ENCODE measurements around the gene CFAP126. TPM values are rescaled to one million over a fixed set of nuclear protein-coding genes. Genes with fewer than 3 reads are reported as not detected.
"Not testable (repeated sequence)": the region's sequence is repeated elsewhere in the genome, so short reads cannot be mapped to it uniquely, and the experiment has no call there.

The CFAP126 gene
- total and polyA plus RNA-seq, 10 donors = not detected

DNA sequence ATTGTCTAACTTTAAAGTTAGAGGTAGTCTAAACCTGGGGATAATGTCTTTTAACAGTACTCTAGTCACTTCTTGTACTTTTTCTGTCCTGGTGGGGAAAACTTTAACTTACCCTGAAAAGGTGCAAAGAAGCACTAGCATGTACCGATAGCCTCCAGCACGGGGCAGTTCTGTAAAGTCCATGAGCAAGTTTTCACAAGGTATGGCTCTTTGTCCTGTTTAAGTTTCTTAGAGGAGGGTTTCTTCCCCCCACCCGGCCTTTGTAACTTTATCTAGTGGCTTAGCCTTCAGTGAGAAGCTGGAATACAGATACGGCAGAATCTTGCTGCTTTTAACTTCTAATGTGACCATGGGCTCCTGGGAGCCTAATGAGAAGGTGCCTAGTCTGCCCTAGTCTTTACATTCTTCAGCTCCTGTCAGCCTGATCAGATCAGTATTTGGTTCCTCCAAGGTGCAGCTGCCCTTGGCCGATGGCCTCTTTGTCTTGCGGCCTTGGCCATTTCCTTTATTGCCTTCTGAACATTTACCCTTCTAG is 39.8 kb upstream of the CFAP126 start:
- Histone ChIP-seq H3K36me3 (peaks cover 0 to 7% (median 0%) of the 10 kb centered on the region in 6 donors), H3K27ac (no peak overlapping the region), H3K4me1 (peaks cover 0 to 27% (median 6%) of the 10 kb centered on the region in 6 donors), H3K9me3 (no peaks in the 10 kb centered on the region), H3K4me3 (no peak overlapping the region), H3K27me3 (replicated peaks in 1 of 7) (peaks cover 0 to 4% (median 0%) of the 10 kb centered on the region in 7 donors)
- DNase-seq = no peak
- no peak for TF ChIP-seq POLR2A (IDR thresholded peaks at IDR 0.05)
- TF ChIP-seq, protein P1, sequence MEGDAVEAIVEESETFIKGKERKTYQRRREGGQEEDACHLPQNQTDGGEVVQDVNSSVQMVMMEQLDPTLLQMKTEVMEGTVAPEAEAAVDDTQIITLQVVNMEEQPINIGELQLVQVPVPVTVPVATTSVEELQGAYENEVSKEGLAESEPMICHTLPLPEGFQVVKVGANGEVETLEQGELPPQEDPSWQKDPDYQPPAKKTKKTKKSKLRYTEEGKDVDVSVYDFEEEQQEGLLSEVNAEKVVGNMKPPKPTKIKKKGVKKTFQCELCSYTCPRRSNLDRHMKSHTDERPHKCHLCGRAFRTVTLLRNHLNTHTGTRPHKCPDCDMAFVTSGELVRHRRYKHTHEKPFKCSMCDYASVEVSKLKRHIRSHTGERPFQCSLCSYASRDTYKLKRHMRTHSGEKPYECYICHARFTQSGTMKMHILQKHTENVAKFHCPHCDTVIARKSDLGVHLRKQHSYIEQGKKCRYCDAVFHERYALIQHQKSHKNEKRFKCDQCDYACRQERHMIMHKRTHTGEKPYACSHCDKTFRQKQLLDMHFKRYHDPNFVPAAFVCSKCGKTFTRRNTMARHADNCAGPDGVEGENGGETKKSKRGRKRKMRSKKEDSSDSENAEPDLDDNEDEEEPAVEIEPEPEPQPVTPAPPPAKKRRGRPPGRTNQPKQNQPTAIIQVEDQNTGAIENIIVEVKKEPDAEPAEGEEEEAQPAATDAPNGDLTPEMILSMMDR (IDR thresholded peaks at IDR 0.05 in 8 of 11, conservative IDR thresholded peaks at IDR 0.05 in 3 of 11) = no peak
- TF ChIP-seq POLR2AphosphoS5 (IDR thresholded peaks at IDR 0.05) = no peak
- intact Hi-C loops (cut with DNase I; ENCODE audit: low total_unique reads) = no loop called here
- WGBS, 5 donors = 74 to 88% (median 84%) methylated on average over 6 of the region's 6 CpGs

GRCh38 chr1:161406551-161406950 is 38.9 kb upstream of the CFAP126 start:
- DNase-seq; H3K27ac ChIP-seq; H3K27me3 ChIP-seq (replicated peaks in 1 of 7); intact Hi-C loops (cut with DNase I; ENCODE audit: low total_unique reads); H3K36me3 ChIP-seq; H3K9me3 ChIP-seq; H3K4me3 ChIP-seq: not testable (repeated sequence)
- 93 to 98% (median 96%) methylated on average over 10 to 17 of the region's 17 CpGs for WGBS, 5 donors
- peaks cover 0 to 30% (median 7%) of the 10 kb centered on the region in 6 donors for H3K4me1 ChIP-seq

- H3K36me3 ChIP-seq = peaks cover 0 to 7% (median 0%) of the 10 kb centered on the region in 6 donors
- intact Hi-C loops (cut with DNase I; ENCODE audit: low total_unique reads) = no loop called here
- no peak overlapping the region for H3K27ac ChIP-seq
- WGBS, 5 donors = 45 to 69% (median 61%) methylated on average over 11 of the region's 11 CpGs
- no peak for DNase-seq
- peaks cover 0 to 4% (median 0%) of the 10 kb centered on the region in 7 donors for H3K27me3 ChIP-seq (replicated peaks in 1 of 7)
- no peak overlapping the region for H3K4me3 ChIP-seq
- TF ChIP-seq POLR2A (IDR thresholded peaks at IDR 0.05) (no peak), POLR2AphosphoS5 (IDR thresholded peaks at IDR 0.05) (no peak)
- TF ChIP-seq, protein P1 (IDR thresholded peaks at IDR 0.05 in 8 of 11, conservative IDR thresholded peaks at IDR 0.05 in 3 of 11) = no peak
- H3K4me1 ChIP-seq = peaks cover 0 to 30% (median 15%) of the 10 kb centered on the region in 6 donors
- H3K9me3 ChIP-seq = no peaks in the 10 kb centered on the region
These were observed 36.4 kb upstream of the CFAP126 start for GRCh38 chr1:161404051-161404597.

GRCh38 chr1:161402446-161402845 is 34.8 kb upstream of the CFAP126 start:
- Histone ChIP-seq H3K27me3 (replicated peaks in 1 of 7) (peaks cover 0 to 4% (median 0%) of the 10 kb centered on the region in 7 donors), H3K4me3 (no peak overlapping the region), H3K27ac (no peak overlapping the region), H3K4me1 (peaks cover 0 to 33% (median 26%) of the 10 kb centered on the region in 6 donors), H3K36me3 (peaks cover 0 to 7% (median 0%) of the 10 kb centered on the region in 6 donors), H3K9me3 (no peaks in the 10 kb centered on the region)
- intact Hi-C loops (cut with DNase I; ENCODE audit: low total_unique reads) = no loop called here
- no peak for TF ChIP-seq POLR2AphosphoS5 (IDR thresholded peaks at IDR 0.05)
- TF ChIP-seq POLR2A (IDR thresholded peaks at IDR 0.05) = no peak
- TF ChIP-seq, protein P1 (IDR thresholded peaks at IDR 0.05 in 8 of 11, conservative IDR thresholded peaks at IDR 0.05 in 3 of 11) = no peak
- 93 to 100% (median 98%) methylated on average over 3 of the region's 3 CpGs for WGBS, 5 donors
- no peak for DNase-seq
